Immature natural killer cell (primary cell): Measurements from ENCODE around the gene PIERCE2. TPM values are rescaled to one million over a fixed set of nuclear protein-coding genes. Genes with fewer than 3 reads are reported as not detected.
"Not testable (repeated sequence)": the region's sequence is repeated elsewhere in the genome, so short reads cannot be mapped to it uniquely, and the experiment has no call there.

ENCODE experiments used
- DNase-seq, 3 donors: peaks; one replicate each; pipeline ENCODE4 v3.0.0; 2022; ENCODE audit warnings: mixed read lengths in 1 of 3
- H3K27ac Mint-ChIP-seq, 6 donors: one replicate each; pipeline ENCODE4 v1.8.0; 2020; ENCODE audit warnings: mixed read lengths in 6 of 6, mild to moderate bottlenecking in 5 of 6, inconsistent platforms in 4 of 6, moderate library complexity in 3 of 6
- H3K27me3 Mint-ChIP-seq, 3 donors: one replicate each; pipeline ENCODE4 v1.8.0; 2020 to 2021; ENCODE audit warnings: low read depth in 3 of 3, mild to moderate bottlenecking in 3 of 3, mixed read lengths in 3 of 3, moderate library complexity in 3 of 3, inconsistent platforms in 1 of 3
- H3K36me3 Mint-ChIP-seq, 3 donors: one replicate each; pipeline ENCODE4 v1.8.0; 2020; ENCODE audit warnings: mixed read lengths in 3 of 3, inconsistent platforms in 2 of 3, mild to moderate bottlenecking in 2 of 3
- H3K4me1 Mint-ChIP-seq, 2 donors: one replicate each; pipeline ENCODE4 v1.8.0; 2020; ENCODE audit warnings: inconsistent platforms in 2 of 2, mild to moderate bottlenecking in 2 of 2, mixed read lengths in 2 of 2, moderate library complexity in 1 of 2
- H3K4me3 Mint-ChIP-seq, 5 donors: one replicate each; pipeline ENCODE4 v1.8.0; 2020; ENCODE audit warnings: mild to moderate bottlenecking in 5 of 5, mixed read lengths in 5 of 5, inconsistent platforms in 3 of 5, moderate library complexity in 3 of 5
- H3K9me3 Mint-ChIP-seq, 6 donors: one replicate each; pipeline ENCODE4 v1.8.0; 2020; ENCODE audit warnings: mild to moderate bottlenecking in 6 of 6, mixed read lengths in 6 of 6, inconsistent platforms in 4 of 6, moderate library complexity in 3 of 6
- polyA plus RNA-seq, 3 donors: library from polyadenylated mRNA; unstranded; fragments of 300-500 nt; fragmentation: Illumina TruSeq; gene quantifications; one replicate each; pipeline ENCODE4 v1.2.3, GENCODE V29; 2021

The PIERCE2 gene
- polyA plus RNA-seq, 3 donors from 2014 or later, result 1.0 TPM; not detected in 2

- not testable (repeated sequence) for DNase-seq, H3K27me3 Mint-ChIP-seq
- H3K4me1 Mint-ChIP-seq, result peaks cover 43 to 72% of the 10 kb centered on the region in 2 donors
Observed at GRCh38 chr15:55400050-55400449, 8.2 kb upstream of the PIERCE2 start.

GRCh38 chr15:55401786-55402246 lies 6.5 kb upstream of the PIERCE2 start:
- Mint-ChIP-seq H3K27ac (peak overlapping the region in 3 of 6 donors; percentile 3 to 46 (median 17)), H3K36me3 (peaks cover 0 to 11% (median 7%) of the 10 kb centered on the region in 3 donors), H3K9me3 (no peaks in the 10 kb centered on the region), H3K4me1 (peaks cover 43 to 58% of the 10 kb centered on the region in 2 donors), H3K4me3 (no peak overlapping the region), H3K27me3 (peaks cover 0 to 2% (median 0%) of the 10 kb centered on the region in 3 donors)
- DNase-seq, result no peak

More at GRCh38 chr15:55400050-55400449, 8.2 kb upstream of the PIERCE2 start:
- not testable (repeated sequence) for H3K27ac Mint-ChIP-seq, H3K9me3 Mint-ChIP-seq, H3K4me3 Mint-ChIP-seq
- H3K36me3 Mint-ChIP-seq, result peaks cover 3 to 11% (median 11%) of the 10 kb centered on the region in 3 donors

DNA sequence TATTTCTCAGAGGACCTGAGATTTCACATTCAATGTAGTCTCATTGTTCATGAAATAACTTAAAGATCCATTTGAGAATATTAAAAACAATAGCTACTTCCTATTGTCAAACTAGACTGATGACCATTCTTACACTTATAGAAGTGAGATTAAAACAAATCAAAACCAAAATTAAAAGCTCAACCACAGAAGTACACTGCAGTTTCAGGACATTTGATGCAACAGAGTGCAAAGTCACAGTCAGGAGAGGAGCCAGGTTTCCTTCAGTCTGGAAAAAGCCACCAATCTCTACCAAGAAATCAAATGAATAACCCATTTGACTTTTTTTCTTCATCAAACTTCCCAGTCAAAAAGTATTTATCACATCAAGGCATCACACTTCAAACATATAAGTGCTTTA lies 5.6 kb upstream of the PIERCE2 start:
- no peak for DNase-seq
- Mint-ChIP-seq H3K27ac (peak overlapping the region; percentile 35 to 85 (median 72)), H3K36me3 (peaks cover 0 to 7% (median 6%) of the 10 kb centered on the region in 3 donors), H3K4me3 (peak overlapping the region; percentile 4 to 58 (median 34)), H3K9me3 (no peaks in the 10 kb centered on the region), H3K27me3 (no peaks in the 10 kb centered on the region), H3K4me1 (peaks cover 47 to 67% of the 10 kb centered on the region in 2 donors)

GRCh38 chr15:55403531-55403930 lies 4.8 kb upstream of the PIERCE2 start:
- DNase-seq, result peak in 2 of 3 donors; percentile 1 to 16
- Mint-ChIP-seq H3K9me3 (no peaks in the 10 kb centered on the region), H3K27me3 (peaks cover 5 to 6% (median 6%) of the 10 kb centered on the region in 3 donors), H3K36me3 (peaks cover 0 to 7% (median 0%) of the 10 kb centered on the region in 3 donors), H3K27ac (peak overlapping the region; percentile 18 to 77 (median 57)), H3K4me3 (peak overlapping the region; percentile 0 to 62 (median 51)), H3K4me1 (peaks cover 50 to 65% of the 10 kb centered on the region in 2 donors)

- H3K36me3 Mint-ChIP-seq, result no peaks in the 10 kb centered on the region
- no peaks in the 10 kb centered on the region for H3K9me3 Mint-ChIP-seq
- peaks cover 36 to 41% of the 10 kb centered on the region in 2 donors for H3K4me1 Mint-ChIP-seq
- peak overlapping the region; percentile 93 to 99 (median 98) for H3K27ac Mint-ChIP-seq
- H3K27me3 Mint-ChIP-seq, result peaks cover 7 to 11% (median 7%) of the 10 kb centered on the region in 3 donors
- H3K4me3 Mint-ChIP-seq, result peak overlapping the region; percentile 93 to 96 (median 94)
- no peak for DNase-seq
Observed at GRCh38 chr15:55407498-55408011, 740 bp upstream of the PIERCE2 start.

DNA sequence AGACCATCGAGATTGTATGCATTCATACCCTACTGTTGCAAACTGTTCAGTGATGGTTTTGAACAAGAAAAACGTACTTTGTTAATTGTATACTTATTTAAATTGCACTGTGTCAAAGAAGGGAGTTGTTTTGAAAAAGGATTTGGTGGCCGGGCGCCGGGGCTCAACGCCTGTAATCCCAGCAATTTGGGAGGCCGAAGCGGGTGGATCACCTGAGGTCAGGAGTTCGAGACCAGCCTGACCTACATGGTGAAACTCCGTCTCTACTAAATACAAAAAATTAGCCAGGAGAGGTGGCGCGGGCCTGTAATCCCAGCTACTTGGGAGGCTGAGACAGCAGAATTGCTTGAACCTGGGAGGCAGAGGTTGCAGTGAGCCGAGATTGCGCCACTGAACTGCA lies 681 bp downstream of the PIERCE2 start:
- peak overlapping the region; percentile 93 to 99 (median 98) for H3K27ac Mint-ChIP-seq
- DNase-seq, H3K36me3 Mint-ChIP-seq, H3K9me3 Mint-ChIP-seq: not testable (repeated sequence)
- peaks cover 7 to 11% (median 7%) of the 10 kb centered on the region in 3 donors for H3K27me3 Mint-ChIP-seq
- peaks cover 22 to 26% of the 10 kb centered on the region in 2 donors for H3K4me1 Mint-ChIP-seq
- H3K4me3 Mint-ChIP-seq, result peak overlapping the region; percentile 93 to 96 (median 94)

DNA sequence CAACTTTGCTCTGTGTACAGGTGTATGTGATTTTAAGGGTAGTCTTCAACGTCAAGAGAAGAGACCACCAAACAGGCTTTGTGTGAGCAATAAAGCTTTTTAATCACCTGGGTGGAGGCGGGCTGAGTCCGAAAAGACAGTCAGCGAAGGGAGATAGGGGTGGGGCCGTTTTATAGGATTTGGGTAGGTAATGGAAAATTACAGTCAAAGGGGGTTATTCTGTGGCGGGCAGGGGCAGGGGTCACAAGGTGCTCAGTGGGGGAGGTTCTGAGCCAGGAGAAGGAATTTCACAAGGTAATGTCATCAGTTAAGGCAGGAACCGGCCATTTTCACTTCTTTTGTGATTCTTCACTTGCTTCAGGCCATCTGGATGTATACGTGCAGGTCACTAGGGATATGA lies 9.4 kb downstream of the PIERCE2 start:
- not testable (repeated sequence) for H3K27me3 Mint-ChIP-seq, H3K27ac Mint-ChIP-seq, H3K36me3 Mint-ChIP-seq, H3K4me1 Mint-ChIP-seq, H3K4me3 Mint-ChIP-seq, H3K9me3 Mint-ChIP-seq, DNase-seq

DNA sequence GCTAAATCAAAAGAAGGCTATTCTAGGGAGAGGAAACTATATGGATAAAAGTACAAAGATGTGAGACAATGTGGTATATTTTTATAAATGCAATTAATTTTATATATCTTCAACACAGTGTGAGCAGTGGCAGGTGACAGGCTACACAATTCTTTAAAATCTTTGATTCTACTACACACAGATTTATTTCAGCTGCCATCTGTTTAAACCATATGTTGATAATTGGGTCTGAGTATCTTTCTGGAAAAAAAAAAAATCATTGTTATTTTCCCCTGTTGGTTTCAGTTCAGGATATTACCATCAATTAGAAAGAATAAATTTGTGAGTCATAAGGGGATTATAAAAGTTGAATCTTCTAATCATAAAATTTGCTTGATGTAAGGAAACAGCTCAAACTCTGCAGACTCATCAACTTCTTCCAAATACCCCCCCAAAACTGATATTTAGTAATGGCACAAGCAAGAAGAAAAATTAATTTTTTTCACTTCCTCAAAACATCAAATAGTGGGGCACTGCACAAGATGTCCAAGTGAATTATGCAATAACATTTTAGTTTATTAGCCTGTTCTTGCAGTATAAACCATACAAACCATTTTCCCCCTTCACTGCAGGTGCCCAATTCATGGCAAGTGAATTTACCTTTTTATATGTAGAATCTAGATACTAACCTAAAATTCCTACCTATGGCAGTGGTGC lies 12.0 kb downstream of the PIERCE2 start:
- Mint-ChIP-seq H3K36me3 (no peaks in the 10 kb centered on the region), H3K27ac (no peak overlapping the region), H3K27me3 (no peaks in the 10 kb centered on the region), H3K4me3 (no peak overlapping the region), H3K9me3 (no peaks in the 10 kb centered on the region), H3K4me1 (no peaks in the 10 kb centered on the region)
- DNase-seq, result no peak

GRCh38 chr15:55422089-55422488 lies 13.8 kb downstream of the PIERCE2 start:
- no peaks in the 10 kb centered on the region for H3K36me3 Mint-ChIP-seq
- H3K27ac Mint-ChIP-seq, result peak overlapping the region in 1 of 6 donors; percentile 13
- no peak for DNase-seq
- no peaks in the 10 kb centered on the region for H3K9me3 Mint-ChIP-seq
- no peaks in the 10 kb centered on the region for H3K4me1 Mint-ChIP-seq
- H3K4me3 Mint-ChIP-seq, result no peak overlapping the region
- no peaks in the 10 kb centered on the region for H3K27me3 Mint-ChIP-seq

DNA sequence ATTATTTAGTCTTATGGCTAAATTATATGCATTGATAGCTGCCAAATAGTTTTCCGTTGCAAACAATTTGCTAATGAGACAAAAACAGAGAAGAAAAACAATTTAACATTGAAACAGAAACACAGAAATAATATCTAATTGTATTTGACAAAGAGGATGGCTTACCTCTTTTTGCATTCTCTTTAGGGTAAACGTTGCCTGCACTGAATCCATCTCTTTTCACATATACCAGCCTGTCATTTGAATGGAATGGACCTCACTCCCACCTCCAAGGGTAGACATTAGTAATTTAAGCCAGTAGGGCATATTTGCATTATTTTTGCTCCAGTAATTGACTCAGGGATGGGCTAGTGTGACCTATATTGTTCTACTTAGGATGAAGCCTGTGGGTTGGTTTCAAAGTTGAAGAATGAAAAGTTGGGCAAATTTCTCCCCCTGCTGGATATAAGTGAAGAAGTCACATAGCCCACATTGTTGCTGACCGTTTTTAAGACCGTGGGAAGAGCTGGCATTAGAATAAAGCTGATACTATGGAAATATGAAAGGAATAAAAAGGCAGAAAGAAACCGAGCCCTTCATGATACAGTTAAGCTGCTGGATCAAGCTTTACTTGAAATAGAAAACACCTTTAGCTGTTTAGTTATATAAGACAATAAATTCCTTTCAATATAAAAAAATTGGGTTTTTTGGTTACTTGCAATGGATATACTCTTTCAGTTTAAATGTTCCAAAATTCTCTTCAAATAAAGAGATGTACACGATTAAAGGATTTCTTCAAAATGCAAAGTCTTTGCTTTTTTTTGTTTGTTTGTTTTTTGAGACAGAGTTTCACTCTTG lies 26.9 kb downstream of the PIERCE2 start:
- H3K27ac Mint-ChIP-seq, result no peak overlapping the region
- no peak overlapping the region for H3K4me3 Mint-ChIP-seq
- H3K27me3 Mint-ChIP-seq, result peaks cover 0 to 3% (median 0%) of the 10 kb centered on the region in 3 donors
- no peaks in the 10 kb centered on the region for H3K9me3 Mint-ChIP-seq
- H3K36me3 Mint-ChIP-seq, result no peaks in the 10 kb centered on the region
- DNase-seq, result peak; percentile 6 to 37 (median 34)
- H3K4me1 Mint-ChIP-seq, result peaks cover 0 to 5% of the 10 kb centered on the region in 2 donors

DNA sequence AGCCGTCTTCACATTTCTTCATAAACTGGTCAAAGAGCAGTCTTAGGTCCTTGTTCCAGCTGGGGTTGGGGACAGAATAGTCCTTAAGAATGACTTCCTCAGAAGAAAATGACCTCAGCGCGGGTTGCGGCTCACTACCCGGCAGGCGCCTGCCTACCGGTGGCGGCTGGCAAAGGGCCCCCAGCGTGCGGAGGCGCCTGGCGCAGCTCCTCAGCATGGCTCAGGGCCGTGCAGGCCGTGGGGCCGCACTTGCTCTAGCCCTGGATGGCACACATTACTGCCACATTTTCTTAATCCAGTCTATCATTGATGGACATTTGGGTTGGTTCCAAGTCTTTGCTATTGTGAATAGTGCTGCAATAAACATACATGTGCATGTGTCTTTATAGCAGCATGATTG lies 34.8 kb downstream of the PIERCE2 start:
- not testable (repeated sequence) for H3K4me3 Mint-ChIP-seq, H3K27ac Mint-ChIP-seq, H3K36me3 Mint-ChIP-seq, H3K27me3 Mint-ChIP-seq, H3K4me1 Mint-ChIP-seq, DNase-seq, H3K9me3 Mint-ChIP-seq

DNA sequence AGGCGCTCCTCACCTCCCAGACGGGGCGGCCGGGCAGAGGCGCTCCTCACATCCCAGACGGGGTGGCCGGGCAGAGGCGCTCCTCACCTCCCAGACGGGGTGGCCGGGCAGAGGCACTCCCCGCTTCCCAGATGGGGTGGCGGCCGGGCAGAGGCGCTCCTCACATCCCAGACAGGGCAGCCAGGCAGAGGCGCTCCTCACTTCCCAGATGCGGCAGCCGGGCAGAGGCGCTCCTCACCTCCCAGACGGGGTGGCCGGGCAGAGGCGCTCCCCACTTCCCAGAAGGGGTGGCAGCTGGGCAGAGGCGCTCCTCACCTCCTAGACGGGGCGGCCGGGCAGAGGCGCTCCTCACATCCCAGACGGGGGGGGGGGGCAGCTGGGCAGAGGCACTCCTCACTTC lies 37.6 kb downstream of the PIERCE2 start:
- H3K4me3 Mint-ChIP-seq, DNase-seq, H3K27ac Mint-ChIP-seq, H3K27me3 Mint-ChIP-seq, H3K4me1 Mint-ChIP-seq, H3K36me3 Mint-ChIP-seq, H3K9me3 Mint-ChIP-seq: not testable (repeated sequence)

GRCh38 chr15:55446379-55447029 lies 38.2 kb downstream of the PIERCE2 start:
- DNase-seq, H3K4me3 Mint-ChIP-seq, H3K27ac Mint-ChIP-seq, H3K9me3 Mint-ChIP-seq, H3K27me3 Mint-ChIP-seq, H3K4me1 Mint-ChIP-seq, H3K36me3 Mint-ChIP-seq: not testable (repeated sequence)
